NCI-H526 (cell line): ENCODE data around the gene DNAH10.
A peak's percentile ranks its signal among the peaks of the same experiment; 100 is the strongest.
"Not testable (repeated sequence)": the region's sequence is repeated elsewhere in the genome, so short reads cannot be mapped to it uniquely, and the experiment has no call there.

Experiments used
- DNase-seq, 2 experiments: peaks; one replicate each; lab custom pipeline; 2025; lab: John Stamatoyannopoulos, UW

Gene DNAH10

DNA sequence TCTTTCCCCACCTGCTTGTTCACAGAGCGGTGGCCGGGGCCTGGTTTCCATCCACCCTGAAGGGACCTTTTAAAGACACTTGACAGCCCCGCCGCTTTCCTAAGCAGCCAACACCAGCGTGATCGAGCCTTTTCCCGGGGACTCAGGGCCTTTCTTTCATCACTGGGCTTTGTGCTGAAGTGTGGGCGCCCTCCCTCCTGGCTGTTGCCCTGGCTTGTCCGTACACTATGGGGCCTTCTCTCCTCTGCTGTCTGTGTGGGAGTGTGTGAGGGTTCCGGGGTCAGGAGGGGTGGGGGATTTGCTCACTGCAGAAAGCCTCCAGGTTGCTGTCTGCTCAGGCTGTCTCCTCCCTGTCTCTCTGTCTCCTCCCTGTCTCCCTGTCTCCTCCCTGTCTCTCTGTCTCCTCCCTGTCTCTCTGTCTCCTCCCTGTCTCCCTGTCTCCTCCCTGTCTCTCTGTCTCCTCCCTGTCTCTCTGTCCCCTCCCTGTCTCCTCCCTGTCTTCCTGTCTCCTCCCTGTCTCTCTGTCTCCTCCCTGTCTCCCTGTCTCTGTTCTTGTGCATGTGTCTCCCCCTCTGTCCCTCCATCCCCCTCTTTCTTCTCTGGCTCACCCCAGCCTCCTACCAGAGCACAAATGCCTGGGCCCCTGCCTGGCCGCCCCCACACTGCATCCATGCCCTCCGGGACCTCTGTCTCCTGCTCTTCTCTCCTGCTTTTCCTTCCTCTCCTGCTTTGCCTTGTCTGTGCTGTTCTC, 145.8 kb downstream of the DNAH10 start:
- no peak for DNase-seq

DNA sequence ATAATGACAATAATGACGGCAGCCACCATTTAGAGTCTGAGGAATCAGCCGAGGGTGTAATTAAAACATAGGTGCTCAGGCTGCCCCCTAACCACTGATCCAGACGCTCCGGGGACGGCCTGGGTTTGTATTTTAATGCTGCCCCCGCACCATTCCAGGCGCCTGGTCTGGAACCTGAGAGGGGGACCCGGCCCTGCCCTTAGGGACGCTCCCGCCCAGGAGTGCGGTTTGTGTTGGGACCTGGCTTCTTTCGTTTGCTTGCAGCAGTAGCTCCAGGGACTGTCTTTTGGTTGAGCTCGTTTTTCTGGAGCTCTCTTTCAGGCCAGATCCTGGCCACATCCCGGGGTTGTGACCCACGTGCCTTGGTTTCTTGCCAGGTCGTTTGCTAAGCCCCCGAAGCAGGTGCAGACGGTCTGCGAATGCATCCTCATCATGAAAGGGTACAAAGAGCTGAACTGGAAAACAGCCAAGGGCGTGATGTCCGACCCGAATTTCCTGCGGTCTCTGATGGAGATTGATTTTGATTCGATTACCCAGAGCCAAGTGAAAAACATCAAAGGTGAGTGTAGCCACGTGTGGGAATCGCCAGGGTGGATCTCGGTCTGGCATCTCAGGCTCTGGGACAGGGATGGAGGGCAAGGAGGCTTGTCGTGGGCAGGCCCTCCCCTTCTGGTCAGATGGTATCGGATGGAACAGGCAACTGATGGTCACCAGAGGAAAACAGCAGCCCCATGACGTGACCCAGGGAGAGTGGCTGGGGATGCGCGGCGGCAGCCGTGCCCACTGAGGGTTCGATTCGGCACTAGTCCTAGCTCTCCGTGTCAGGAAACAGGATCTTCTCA, 147.0 kb downstream of the DNAH10 start:
- DNase-seq = no peak

DNA sequence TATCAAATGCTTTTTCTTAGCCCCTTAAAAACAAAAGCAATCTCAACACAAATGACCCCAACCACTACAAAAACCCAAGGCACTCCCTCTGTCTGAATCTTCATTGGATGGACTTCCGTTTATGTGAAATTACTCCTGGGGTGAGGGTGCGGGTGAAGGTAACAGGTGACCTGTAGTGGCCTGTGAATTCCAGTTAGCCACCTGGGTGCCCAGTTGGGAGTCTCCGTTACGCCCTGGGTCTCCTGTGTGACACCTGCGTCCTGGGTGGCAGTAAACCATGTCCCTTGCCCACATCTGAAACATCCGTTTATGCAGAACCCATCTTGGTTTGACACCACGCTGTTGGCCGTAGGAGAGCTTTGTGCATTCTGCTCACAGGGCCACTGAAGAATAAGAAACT, 148.0 kb downstream of the DNAH10 start:
- DNase-seq = no peak

DNA sequence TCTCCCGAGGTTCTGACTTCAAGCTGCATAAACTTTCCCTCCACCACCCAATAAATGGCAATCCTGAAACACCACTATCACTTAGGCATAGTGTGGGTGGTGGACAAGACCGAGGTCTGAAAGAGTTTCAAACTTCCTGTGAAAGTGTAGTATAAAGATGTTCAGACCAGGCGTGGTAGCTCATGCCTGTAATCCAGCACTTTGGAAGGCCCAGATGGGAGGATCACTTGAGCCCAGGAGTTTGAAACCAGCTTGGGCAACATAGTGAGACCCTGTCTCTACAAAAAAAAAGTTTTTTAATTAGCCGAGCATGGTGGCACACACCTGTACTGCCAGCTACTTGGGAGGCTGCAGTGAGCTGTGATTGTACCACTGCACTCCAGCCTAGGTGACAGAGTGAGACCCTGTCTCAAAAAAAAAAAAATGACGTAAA, 148.7 kb downstream of the DNAH10 start:
- DNase-seq = no peak

DNA sequence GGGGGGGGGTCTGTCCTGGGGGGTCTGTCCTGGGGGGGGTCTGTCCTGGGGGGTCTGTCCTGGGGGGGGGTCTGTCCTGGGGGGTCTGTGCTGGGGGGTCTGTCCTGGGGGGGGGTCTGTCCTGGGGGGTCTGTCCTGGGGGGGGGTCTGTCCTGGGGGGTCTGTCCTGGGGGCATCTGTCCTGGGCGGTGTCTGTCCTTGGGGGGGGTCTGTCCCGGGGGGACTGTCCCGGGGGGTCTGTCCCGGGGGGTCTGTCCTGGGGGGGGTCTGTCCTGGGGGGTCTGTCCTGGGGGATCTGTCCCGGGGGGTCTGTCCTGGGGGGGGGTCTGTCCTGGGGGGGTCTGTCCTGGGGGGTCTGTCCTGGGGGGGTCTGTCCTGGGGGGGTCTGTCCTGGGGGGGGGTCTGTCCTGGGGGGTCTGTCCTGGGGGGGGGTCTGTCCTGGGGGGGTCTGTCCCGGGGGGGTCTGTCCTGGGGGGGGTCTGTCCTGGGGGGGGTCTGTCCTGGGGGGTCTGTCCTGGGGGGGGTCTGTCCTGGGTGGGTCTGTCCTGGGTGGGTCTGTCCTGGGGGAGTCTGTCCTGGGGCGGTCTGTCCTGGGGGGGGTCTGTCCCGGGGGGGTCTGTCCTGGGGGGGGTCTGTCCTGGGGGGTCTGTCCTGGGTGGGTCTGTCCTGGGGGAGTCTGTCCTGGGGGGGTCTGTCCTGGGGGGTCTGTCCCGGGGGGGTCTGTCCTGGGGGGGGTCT, 149.7 kb downstream of the DNAH10 start:
- not testable (repeated sequence) for DNase-seq

DNA sequence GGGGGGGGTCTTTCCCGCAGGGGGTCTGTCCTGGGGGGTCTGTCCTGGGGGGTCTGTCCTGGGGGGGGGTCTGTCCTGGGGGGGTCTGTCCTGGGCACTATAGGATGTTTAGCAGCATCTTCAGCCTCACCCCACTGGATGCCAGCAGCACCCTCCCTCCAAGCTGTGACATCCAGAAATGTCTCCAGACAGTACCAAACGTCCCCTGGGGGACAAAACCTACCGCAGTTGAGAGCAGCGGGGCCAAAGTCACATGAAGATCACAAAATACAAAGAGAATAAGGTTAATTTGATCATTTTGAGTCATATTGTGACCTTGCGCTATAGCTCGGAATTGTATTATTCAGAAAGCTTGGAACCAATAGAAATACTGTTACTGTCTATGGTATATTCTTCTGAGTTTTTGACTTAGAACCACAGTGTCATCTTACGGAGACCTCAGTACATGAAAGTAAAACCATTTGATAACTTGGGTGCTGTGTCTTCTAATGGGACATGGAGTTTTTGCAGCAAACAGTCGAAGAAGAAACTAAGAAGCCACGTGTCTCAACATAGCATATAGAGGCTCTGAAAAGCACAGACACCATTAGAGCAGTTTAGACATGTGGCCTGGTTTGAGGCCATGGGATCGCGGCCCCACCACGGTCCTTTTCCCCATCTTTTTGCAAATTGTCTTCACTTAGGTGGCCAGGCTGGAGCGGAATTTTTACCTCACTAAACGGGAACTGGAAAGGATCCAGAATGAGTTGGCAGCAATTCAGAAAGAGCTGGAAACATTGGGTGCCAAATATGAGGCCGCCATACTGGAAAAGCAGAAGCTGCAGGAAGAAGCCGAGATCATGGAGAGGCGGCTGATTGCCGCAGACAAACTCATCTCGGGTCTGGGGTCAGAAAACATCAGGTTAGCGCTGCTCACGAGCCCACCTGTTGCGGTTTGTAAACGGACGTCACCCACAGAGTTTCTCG, 150.6 kb downstream of the DNAH10 start:
- DNase-seq = peak in 1 of 2 experiments; percentile 8

DNA sequence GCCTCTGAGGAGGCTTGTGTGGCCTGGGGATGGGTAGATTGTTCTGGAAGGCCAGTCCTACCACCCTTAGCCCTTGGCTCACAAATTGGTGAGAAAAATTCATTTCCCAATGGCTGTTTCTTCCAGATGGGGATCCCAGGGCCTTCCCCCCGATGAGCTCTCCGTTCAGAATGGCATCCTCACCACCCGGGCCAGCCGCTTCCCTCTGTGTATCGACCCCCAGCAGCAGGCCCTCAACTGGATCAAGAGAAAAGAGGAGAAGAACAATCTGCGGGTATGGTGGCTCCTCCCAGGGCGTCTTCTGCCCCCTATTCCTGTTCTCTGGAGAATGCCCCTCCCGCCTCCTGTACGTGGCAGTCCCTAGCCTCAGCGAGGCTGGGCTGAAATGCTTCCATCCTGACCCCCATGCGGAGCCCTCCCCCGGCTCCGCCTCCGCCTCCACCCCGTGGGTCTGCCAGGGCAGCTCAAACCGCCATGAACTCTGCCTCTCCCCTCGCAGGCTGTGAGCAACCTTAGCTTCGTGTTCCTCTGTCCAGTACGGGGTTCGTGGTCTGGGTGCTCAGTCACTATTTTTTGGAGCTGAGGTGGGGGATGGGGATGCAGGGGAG, 152.7 kb downstream of the DNAH10 start:
- DNase-seq = no peak

DNA sequence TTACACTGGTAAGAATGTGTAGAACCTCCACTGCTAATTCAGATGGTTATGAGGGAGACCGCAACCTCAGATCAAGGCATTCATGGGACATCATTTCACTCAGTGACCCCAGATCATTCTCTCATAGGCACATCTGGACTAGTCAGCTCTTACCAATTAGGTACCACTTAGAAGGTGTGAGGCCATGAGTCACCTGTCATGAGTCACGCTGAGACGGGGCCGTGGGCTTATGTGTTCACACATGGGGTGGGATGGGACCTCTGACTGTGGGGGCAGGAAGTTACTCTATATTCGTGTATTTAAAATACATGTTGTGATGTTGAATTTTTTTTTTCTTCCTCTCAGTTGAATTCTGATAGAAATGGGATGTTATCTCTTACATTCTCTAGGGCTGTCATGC, 154.6 kb downstream of the DNAH10 start:
- no peak for DNase-seq

DNA sequence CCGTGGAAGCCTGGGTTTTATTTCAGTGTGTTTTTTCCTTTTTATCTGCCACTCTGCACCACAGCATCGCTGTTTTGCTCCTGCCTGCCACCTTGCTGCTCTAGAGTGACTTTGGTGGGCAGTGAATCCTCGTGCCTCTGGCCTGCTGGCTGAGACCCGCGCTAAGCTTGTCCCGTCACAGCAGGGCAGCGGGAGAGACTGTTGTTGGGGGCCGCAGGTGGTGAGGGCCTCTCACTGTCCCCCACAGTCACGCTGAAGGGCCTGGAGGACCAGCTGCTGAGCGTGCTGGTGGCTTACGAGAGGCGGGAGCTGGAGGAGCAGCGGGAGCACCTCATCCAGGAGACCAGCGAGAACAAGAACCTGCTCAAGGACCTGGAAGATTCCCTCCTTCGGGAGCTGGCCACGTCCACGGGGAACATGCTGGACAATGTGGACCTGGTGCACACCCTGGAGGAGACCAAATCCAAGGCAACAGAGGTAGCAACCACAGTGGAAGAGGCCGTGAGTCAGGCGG, 155.3 kb downstream of the DNAH10 start:
- DNase-seq = no peak

DNA sequence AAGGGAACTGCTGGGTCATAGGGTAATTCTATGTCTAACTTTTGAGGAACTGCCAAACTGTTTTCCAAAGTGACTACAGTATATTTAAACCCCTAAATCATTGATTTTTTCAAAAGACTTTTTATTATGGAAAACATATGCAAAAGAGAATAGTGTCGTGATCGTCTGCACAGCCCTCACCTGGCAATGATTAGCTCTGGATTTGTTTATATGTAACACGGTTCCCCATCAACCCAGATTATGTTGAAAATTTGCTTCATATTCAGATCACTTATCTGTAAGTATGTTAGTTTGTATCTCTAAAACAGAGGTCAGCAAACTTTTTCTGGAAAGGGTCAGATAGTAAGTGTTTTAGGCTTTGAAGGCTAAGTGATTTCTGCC, 157.9 kb downstream of the DNAH10 start:
- DNase-seq = peak in 1 of 2 experiments; percentile 63

DNA sequence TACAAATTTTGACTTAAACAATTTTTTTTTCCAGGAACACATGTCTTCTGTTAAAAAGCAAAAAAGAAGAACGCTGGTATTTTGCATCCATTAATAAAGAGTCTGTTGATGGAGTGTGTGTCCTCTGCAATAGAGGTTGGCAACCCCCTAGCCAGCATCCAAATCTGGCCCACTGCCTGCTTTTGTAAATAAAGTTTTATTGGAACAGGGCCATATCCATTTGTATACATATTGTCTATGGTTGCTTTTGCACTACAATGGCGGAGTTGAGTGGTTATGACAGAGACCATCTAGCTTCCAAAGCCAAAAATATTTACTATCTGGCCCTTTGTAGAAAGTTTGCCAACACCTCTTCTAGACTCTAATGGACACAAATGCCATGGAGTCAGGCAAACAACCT, 160.9 kb downstream of the DNAH10 start:
- DNase-seq = no peak

DNA sequence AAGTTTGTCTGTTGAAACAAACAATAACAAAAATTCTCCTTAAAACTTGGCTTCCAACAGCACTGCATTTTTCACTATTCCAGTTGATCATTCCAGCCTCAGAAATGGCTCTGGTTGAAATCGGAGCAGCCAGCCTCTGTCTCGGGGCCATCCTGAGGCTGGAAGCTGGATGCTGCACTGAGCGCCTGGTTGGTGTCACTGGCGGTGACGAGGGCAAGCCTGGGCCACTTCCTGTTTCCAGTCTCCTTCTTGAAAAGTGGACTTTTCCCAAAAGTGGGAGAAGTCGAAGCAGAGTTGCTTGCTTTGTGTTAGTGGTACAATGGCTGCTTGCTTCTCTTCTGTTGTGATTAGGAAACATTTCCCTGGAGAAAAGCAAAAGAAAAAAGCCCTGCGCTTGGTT, 161.8 kb downstream of the DNAH10 start:
- no peak for DNase-seq

DNA sequence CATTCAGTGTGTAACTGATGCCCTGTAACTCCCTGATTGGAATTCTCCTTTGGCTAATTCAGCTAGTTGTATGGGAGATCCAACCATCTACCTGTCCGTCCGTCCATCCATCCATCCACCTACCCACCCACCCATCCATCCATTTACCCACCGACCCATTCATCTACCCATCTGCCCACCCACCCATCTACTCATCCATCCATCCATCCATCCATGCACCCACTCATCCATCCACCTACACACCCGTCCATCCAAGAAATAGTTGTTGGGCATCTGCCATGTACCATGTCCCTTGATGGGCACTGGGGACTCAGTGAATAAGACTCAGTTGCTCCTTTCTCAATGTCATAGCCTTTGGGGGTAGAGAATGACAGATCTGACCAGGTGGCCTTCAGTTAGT, 162.4 kb downstream of the DNAH10 start:
- DNase-seq = no peak

DNA sequence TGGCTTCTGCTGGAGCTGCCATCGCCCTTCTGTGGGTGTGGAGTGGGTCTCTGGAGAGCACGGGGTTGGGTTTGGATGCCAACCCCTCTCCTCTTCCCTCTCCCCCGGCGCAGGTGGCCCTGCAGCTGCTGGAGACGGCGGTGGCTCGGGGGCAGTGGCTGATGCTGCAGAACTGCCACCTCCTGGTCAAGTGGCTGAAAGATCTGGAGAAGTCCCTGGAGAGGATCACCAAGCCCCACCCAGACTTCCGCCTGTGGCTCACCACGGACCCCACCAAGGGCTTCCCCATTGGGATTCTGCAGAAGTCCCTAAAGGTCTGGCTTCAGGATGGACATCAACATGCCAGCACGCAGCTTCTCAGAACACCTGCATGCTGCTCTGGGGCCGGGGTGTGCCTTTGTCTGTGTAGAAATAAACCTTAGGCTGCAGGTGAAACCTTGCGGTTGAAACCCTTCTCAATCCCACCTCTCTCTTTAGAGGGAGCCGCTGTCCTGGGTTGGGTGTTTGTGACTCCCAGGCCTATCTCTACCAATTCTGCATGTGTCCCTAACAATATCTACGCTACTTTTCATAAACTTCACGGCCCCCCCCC, 166.3 kb downstream of the DNAH10 start:
- peak in 1 of 2 experiments; percentile 10 for DNase-seq

DNA sequence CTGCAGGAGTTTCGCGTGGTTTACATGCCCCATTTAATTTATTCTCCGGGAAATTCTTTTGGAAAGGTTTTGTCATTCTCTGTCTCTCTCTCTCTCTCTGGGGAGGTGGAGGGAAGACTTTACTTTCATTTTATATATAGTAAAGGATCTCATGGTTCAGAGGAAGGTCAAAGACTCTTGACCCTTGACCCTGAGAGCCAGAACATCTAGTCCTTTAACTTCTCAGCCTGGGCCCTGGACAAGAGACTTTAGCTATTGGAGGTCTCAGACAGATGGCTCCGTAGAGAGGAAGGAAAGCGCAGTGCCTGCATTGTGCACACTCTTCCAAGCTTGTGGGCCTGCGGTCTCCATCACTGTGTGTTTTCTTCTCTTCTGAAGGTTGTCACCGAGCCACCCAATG, 166.8 kb downstream of the DNAH10 start:
- DNase-seq = no peak

DNA sequence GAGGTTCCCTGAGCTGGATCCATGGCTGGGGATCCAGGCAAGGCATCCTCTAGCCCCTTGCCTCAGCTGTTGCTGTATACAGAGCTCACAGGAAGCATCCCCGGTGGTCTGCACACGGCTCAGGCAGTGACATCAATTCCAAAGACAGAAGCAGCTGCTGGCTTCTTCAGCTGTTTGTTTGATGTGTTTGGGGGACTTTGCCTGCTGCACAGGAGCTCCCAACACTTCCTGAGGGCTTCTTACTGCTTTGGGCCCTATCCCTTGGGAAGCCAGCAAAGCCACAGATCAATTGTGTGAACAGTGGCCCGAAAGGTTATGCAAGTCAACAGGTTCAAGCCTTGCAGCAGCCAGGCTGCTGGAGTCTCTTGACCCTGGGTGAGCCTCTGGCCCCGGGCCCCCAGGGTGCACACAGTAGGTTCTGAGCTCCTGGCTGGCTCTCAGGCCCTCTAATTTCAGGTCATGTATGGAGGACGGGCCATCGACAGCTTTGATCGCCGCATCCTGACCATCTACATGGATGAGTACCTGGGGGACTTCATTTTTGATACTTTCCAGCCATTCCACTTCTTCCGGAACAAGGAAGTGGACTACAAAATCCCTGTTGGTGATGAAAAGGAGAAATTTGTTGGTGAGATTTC, 168.0 kb downstream of the DNAH10 start:
- DNase-seq = no peak

DNA sequence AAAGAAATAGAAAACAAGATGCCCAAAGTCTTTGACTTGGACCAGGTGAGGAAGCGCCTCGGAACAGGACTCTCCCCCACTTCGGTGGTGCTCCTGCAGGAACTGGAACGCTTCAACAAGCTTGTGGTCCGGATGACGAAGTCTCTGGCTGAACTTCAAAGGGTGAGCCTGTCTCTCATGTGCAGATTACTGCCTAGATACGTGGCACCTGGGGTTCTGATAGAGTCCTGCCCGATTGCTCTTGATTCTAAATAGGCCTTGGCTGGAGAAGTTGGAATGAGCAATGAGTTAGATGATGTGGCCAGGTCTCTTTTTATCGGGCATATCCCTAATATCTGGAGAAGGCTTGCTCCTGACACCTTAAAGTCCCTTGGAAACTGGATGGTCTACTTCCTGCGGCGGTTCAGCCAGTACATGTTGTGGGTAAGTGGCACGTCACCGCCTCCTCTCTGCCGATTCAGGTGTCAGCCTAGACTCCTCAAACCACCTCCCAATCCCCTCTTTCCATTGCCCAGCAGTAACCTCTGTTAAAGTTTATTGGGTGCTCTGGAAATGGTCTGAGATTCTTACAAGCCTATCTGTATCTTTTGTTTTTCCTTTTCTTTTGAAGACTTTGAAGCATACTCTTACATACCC, 169.7 kb downstream of the DNAH10 start:
- no peak for DNase-seq

DNA sequence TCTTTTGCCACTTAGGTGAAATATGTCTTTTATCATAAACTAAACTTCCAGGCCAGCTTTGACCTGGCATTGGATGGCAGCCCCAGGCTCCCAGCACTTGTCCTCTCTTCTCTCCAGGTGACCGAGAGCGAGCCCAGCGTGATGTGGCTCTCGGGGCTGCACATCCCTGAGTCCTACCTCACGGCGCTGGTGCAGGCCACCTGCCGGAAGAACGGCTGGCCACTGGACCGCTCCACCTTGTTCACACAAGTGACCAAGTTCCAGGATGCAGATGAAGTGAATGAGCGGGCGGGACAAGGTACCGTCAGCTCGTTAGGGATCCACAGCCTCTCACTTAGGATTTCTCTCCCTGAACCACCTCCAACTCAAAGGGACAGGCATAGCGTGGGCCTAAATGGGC, 171.1 kb downstream of the DNAH10 start:
- no peak for DNase-seq

DNA sequence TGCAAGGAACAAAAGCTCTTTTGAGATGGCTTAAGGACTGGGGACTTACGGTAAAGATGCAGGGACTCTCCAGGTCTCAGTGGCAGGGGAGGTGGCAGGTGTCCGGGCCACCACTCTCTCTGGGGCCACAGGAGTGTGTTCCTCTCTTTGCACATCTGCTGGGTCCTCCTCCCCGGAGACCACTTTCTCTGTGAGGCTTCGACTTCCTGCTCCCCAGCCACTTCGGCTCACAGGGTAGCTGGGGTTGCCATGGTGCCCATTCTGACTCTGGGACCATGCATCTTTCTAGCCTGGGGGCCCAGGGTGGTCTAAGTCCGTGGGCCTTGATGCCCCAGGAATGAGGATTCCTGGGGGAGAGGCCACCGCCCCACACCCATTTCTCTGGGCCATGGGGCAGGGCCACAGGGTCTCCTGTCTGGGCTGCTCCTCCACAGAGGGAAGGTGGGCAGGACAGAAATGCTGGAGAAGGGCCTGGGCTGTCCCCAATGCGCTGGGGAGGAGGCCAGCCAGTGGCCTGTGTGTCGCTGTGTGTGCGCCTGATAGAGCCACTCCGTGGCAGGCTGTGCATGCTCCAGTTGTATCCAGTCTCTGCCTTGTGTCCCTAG, 172.0 kb downstream of the DNAH10 start:
- DNase-seq = no peak
